DMS114 treated with DMSO at 0.1 percent for 48 hours (cell line): ENCODE results near the gene BLTP3B.
"Not testable (repeated sequence)": the region's sequence is repeated elsewhere in the genome, so short reads cannot be mapped to it uniquely, and the experiment has no call there.

Experiments used
- DNase-seq: peaks from one replicate; lab custom pipeline; 2025; ENCODE audit not compliant: unreplicated experiment; lab: John Stamatoyannopoulos, UW

Gene BLTP3B, protein sequence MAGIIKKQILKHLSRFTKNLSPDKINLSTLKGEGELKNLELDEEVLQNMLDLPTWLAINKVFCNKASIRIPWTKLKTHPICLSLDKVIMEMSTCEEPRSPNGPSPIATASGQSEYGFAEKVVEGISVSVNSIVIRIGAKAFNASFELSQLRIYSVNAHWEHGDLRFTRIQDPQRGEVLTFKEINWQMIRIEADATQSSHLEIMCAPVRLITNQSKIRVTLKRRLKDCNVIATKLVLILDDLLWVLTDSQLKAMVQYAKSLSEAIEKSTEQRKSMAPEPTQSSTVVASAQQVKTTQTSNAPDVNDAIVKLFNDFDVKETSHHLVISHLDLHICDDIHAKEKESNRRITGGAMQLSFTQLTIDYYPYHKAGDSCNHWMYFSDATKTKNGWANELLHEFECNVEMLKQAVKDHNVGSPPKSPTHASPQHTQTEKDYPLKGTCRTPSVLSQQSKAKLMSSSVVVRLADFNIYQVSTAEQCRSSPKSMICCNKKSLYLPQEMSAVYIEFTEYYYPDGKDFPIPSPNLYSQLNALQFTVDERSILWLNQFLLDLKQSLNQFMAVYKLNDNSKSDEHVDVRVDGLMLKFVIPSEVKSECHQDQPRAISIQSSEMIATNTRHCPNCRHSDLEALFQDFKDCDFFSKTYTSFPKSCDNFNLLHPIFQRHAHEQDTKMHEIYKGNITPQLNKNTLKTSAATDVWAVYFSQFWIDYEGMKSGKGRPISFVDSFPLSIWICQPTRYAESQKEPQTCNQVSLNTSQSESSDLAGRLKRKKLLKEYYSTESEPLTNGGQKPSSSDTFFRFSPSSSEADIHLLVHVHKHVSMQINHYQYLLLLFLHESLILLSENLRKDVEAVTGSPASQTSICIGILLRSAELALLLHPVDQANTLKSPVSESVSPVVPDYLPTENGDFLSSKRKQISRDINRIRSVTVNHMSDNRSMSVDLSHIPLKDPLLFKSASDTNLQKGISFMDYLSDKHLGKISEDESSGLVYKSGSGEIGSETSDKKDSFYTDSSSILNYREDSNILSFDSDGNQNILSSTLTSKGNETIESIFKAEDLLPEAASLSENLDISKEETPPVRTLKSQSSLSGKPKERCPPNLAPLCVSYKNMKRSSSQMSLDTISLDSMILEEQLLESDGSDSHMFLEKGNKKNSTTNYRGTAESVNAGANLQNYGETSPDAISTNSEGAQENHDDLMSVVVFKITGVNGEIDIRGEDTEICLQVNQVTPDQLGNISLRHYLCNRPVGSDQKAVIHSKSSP (N-terminal part only)

DNA sequence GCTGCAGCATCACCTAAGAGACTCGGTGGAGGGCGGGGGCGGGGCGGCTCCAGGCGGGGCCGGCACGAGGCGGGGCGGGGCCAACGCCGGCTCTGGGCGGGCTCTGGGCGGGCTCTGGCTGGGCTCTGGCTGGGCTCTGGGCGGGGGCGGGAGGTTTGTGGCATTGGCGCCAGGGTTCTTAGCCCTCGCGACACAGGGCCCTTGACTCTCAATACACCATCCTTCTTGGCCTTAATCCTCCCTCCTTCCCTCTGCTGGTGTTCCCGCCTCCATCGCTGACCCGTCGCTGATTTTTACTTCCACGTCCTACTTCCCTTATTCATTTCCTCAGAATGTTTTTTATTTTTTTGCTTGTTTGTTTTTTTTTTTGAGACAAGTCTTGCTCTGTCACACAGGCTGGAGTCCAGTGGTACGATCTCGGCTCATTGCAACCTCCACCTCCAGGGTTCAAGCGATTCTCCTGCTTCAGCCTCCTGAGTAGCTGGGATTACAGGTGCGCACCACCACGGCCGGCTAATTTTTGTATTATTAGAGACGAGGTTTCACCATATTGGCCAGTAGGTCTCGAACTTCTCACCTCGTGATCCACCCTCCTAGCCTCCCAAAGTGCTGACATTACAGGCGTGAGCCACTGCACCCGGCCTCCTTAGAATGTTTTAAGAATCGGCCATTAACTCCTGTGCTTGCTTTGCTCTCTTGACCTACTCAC, at the start of gene BLTP3B:
BLTP3B (minus strand) TSS at position 24 of the 709 bp plus-strand sequence. CDS start 239 bp downstream, outside the sequence.
- DNase-seq: peak; percentile 72

DNA sequence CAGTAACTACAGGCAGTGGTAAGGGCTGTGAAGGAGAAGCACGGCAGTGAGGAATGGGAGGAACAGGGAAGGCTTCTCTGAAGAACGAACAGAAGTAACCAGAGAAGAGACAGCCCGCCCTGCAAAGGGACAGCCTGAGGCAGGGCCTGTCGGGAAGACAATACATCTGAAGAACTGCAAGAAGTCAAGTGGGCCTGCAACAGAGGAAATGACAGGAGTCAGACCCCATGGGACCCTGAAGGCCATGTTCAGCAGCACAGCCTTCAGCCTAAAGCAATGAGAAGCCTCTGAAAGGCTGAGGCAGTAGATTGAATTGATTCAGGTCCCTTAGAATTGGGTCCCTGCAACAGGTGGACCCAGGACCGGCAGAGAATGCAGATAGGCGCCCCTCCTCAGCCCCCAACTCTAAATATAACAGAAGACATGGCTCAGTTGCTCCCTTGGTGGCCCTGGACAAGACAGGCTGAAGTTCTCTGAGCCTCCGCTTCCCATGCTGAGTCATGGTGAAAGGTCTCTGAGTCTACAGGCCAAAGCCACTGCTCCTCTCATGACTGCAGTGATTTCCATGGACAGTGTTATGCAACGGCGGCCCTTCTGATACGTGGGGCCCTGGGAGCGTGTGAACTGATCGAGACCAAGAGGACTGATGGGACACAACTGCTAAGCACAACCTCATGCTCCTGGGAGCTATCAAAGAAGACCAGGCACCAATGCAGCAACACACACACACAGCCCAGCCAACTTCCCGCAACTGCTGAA, 47.1 kb upstream of the BLTP3B start:
- no peak for DNase-seq

DNA sequence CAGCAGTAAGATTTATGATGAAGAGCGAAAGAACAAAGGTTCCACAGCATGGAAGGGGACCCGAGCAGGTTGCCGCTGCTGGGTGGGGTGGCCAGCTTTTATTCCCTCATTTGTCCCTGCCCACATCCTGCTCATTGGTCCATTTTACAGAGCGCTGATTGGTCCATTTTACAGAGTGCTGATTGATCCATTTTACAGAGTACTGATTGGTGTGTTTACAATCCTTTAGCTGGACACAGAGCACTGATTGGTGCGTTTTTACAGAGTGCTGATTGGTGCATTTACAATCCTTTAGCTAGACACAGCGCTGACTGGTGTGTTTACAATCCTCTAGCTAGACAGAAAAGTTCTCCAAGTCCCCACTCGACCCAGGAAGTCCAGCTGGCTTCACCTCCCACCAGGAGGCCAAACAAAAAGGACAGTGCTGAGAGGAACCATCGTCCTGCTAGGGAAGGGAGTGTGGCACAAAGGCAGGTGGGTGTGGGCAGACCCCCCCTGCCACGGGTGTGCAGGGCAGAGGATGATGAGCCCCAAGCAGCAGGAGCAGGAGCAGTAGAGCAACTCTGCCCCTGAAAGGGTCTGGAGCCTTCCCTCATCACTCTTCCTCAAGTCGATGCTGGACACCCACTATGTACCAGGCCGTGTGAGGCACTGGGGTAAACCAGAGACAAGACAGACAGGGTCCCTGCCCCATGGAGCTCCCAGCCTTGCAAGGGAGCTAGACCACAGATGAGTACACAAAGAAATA, 46.4 kb upstream of the BLTP3B start:
- DNase-seq: not testable (repeated sequence)

DNA sequence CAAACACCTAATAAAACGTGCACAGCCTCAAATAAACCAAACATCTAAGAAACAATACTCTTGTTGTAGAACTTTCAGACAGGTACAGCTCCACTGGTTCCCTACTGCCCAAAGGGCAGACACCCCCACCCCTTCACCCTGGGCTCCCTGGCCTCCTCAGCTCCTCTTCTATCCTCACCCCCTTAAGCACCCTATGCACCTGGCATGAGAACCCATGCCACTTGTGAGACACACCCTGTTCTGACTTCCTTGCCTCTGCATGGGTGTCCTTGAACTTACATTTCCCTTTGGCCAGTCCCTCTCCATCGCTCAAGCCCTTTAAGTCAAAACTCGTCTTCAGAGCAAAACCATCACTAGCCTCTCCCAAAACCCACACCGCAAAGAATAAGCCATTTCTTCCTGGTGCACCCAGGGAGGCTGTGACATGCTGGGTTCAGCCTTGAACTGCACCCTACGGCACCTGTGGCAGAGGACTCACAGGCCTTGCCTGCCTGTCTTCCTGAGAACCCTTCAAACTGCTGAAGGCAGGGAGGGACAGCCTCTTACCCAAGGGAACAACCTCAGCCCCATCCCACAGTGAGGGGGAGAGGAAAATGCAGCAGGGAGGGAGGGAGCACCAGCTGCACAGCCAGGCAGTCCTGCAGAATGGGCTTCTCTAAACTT, 45.3 kb upstream of the BLTP3B start:
- DNase-seq: no peak

DNA sequence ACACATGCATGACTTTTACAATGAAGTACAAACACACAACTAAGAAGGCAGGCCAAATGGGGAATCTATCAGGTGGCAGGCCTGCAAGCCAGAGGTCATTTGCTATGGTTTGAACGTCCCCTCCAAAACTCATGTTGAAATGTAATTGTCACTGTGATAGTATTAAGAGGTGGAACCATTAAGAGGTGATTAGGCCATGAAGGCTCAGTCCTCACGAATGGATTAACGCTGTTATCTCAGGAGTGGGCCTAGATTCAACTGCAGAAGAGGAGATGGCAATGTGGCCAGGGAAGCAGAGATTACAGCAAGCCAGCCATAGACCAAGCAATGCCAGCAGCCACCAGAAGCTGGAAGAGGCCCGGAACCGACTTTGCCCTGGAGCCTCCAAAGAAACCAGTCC, 44.4 kb upstream of the BLTP3B start:
- DNase-seq: no peak

DNA sequence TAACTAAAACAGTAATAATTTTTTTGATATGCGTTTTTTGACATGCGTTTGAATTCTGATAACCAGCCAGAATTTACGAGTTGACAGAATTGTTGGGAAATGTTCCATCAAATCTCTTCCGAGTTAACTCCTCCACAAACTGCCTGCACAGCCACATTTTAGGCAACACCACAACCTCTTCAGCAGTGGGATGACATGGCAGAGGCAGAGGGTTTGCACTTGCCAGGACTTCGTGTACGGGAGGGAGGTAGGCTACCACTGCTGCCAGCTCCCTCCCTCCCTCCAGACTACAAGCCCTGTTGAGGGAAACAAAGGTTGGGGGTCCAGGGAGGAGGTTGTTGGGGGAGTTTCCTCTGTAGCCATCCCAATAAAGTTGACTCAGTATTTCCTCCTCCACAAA, 43.4 kb upstream of the BLTP3B start:
- no peak for DNase-seq

DNA sequence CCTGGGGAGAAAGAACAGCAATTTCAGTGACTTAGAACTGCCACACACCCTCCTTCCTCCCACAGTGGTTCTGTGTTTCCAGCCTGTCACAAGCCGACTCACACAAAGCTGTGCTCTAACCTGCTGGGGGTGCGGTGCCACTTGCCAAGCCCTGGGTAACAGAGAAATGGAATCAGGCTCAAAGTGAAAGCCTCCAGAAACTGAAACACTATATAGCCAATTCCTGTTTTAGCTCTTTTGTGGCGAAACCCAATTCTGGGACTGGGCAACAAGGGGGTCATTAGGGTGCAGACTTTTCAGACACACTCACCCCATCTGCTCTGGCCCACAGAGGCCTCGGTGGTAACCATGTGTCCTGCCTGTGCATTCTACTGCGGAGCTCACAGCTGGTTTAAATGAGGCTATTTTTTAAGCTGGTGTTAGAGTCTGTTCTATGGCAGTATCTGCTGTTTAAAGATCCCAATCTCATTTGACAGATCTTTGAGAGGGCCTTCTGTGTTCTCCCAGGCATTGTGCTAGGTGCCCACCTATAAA, 42.8 kb upstream of the BLTP3B start:
- no peak for DNase-seq

DNA sequence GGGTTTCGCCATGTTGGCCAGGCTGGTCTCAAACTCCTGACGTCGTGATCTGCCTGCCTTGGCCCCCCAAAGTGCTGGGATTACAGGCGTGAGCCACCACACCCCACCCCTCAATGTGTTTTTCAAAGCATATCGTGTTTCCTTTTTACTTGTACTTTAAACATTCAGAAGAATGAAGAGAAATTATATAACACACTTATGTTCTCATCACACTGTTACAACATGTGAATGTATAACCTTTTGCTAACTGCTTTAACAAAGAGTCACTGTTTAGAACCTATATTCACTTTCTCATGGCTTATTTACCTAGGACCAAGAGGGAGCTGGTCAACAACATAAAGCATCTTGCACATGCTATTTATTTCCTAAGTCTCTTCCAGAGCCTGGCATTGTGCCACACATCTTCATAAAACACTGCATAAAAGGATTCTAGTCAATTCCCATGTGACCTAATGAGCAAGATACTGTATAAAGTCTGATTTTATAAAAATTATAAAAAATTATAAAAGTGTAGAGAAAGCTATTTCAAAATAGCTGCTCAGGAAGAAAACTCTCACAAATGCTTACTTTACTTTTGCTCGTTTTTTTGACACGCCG, 42.0 kb upstream of the BLTP3B start:
- no peak for DNase-seq

DNA sequence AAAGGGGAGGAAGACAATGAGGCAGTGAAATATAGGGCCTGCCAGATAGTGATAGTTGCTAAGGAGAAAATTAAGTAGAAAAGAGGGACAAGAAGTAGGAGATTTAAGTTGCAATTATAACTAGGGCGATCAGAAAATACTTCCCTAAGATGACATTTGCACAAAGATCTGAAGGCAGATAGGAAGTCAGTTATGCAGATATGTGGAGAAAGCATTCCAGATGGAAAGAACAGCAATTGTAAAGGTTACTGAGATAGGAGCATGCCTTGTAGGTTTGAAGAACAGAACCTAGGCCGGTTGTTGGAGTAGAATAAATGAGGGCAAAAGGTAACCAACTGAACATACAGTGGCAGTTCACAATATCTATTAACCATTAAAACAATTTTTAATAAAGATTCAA, 36.6 kb upstream of the BLTP3B start:
- DNase-seq: no peak

DNA sequence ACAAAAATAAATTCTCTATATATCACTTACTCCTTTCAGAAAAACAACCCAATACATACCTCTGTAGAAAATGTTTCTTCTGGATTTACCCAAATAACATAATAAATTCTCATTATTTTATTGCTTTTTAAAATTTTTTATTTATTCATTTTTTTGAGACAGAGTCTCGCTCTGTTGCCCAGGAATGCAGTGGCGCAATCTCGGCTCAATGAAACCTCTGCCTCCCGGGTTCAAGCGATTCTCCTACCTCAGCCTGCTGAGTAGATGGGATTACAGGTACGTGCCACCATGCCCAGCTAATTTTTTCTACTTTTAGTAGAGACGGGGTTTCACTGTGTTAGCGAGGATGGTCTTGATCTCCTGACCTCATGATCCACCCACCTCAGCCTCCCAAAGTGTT, 33.8 kb upstream of the BLTP3B start:
- DNase-seq: not testable (repeated sequence)

DNA sequence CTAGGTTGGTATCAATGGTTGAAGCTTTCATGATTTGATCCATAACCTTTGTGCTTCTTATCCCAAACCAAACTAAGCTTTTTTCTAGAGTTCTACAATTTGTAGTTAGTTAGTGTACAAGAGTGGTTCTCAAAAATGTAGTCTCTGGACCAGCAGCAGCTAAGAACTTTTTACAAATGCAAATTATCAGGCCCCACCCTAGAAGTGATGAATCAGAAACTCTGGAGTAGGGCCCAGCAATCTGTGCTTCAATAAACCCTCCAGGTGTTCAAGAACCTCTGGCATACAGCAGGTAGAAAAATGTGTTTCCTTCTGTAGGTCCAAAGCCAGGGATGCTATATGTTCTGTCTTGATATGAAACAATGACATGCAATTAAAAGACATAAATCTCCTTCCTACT, 31.8 kb upstream of the BLTP3B start:
- DNase-seq: no peak

DNA sequence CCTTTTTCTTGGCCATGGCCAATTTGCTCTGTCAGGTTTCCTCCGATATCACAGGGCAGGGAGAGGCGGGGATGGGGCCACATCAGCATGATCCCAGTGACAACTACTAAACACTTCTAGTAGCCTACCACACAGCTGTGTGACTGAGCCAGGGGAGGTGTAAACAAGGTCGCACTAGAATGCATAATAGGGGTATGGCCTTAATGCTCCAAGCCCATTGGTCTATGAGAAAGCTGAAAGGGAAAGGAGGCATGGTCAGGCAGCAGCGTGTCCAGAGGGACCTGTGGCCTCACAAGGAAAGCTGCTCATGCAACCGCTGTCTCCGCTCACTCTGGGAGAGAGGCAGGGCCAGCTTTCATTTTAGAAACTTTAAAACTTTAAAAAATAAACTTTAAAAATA, 30.4 kb upstream of the BLTP3B start:
- DNase-seq: no peak

DNA sequence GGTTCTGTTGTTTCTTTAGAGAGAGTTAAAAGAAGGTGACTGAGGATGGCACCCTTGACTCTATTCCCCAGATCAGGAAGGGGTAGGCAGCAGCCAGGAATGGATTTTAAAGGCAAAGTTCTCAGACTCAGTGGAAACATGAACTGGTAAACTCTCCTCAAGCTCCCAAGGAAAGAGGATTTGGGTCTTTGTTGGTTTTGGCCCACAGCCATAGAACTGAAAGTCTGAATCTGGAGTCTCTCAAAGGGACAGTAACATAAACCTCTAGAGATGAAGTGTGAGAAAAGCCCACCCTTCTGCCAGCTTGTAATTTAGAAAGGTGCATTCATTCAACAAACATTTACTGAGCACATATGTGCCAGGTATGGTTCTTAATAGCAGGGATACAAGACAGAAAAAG, 28.6 kb upstream of the BLTP3B start:
- DNase-seq: no peak

DNA sequence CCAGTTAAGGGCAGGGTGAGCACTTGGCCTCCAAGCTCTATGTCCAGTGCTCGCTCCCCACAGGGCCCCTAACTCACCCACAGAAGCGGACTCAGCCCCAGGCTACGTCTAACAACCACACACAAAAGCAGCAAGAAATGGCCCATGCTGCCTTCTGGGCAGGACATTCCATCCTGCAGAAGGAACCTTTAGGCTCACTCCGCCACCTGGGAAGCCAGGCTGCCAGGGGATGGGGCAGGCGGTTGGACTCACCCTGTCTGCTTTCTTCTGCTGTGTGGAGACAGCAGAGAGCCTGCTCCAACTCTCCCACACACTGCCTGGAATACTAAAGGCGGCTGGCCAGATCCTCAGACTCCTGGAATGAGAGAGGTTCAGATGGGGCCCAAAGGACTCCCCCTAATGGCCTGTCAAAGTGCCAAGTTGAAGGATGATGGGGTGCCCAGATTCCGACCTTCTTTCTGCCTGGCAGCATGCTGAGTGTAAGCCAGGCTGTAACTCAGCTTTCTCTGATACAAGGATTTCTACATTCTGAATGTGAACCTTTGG, 27.7 kb upstream of the BLTP3B start:
- no peak for DNase-seq

DNA sequence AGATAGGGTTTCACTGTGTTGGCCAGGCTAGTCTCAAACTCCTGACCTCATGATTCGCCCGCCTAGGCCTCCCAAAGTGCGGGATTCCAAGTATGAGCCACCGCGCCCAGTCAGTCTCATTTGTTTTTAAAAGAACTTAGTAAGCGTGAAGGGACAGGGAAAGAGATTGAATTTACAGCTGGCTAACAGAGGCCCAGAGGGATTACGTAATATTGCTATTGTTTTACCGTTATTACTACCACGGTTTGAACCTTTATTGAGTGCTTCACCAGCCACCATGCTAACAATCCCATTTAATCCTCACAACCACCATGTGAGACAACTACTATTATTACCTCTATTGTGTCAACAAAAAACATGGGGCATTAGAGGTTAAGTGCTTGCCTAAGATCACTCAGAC, 26.7 kb upstream of the BLTP3B start:
- DNase-seq: no peak

DNA sequence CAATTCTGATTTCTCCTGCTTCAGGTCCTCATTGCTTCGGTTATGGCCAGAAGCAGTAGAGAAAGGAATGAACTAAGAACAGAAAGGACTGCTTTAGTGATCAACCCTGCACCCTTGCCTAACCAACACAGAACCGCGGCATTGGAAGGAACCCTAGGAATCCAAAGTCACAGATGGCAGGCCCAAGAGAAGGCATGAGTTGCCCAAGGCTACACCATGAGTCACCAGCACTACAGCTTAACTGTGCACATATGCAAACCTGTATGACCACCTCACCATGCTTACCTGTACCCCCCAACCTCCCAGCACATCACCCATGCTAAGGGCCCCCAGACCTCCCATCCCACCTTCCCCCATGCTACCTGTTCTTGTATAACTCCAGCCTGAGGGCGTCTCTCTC, 25.9 kb upstream of the BLTP3B start:
- DNase-seq: no peak

DNA sequence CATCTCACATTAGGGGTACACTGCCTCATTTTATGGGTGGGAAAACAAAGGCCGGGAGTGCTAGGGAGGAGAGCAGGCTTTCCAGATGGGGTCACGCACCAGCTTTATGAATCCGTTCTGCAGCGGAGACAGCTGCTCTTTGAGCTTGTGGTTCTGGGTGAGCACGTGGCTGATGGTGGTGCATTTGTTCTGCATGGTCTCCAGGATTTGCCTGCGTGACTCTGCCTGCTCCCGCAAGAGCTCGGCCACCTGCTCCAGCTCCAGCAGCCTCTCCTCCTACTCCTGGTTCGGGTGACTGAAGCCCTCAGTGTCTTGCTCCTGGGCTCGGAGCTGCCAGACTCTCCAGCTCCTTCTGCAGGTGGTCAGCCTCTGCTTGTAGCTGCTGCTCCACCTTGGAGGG, 23.6 kb upstream of the BLTP3B start:
- DNase-seq: no peak

DNA sequence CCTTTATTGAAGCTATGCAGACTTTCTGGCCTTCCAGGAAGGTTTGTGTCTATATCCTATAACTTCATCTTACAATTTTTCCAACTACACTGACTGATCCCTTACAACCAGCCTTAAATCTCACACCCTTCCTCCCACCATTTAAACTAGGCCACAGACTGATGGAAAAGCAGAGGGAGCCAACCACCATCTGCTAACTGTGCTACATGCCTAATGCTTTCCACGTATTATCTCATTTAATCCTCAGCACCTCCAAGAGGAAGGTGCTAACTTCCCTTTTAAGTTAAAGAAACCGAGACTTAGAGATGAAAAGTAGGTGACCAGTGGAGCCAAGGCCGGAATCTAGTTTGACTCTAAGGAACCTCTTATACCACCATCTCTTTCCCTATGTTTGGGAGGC, 22.7 kb upstream of the BLTP3B start:
- DNase-seq: no peak
